Activated CD8-positive, alpha-beta memory T cell treated with anti-CD3 and anti-CD28 coated beads, Interleukin-2, amount 10 ng/mL, durations not matched to agents 7 days and 5 days (primary cell): ENCODE measurements around the gene RNF169. TPM values are rescaled to one million over a fixed set of nuclear protein-coding genes. Genes with fewer than 3 reads are reported as not detected.

Source experiments
- ATAC-seq: fragments of 150-1000 bp; cut with Tn5 transposase; one replicate; pipeline ENCODE4 v1.10.0; 2021; ENCODE audit warnings: moderate library complexity
- CTCF ChIA-PET: fragments of 350-600 bp; sonication (Branson Sonifier 250); formaldehyde crosslinking; loops from one replicate; lab custom pipeline; 2021; ENCODE audit warnings: antibody characterized with exemption; lab: Charles Lee
- DNase-seq: peaks from one replicate; pipeline ENCODE4 v3.0.0-alpha.2; 2020
- H3K27ac Mint-ChIP-seq: one replicate; pipeline ENCODE4 v1.8.0; 2021; ENCODE audit warnings: mild to moderate bottlenecking, mixed read lengths
- H3K27me3 Mint-ChIP-seq: one replicate; pipeline ENCODE4 v1.8.0; 2021; ENCODE audit warnings: mixed read lengths
- H3K36me3 Mint-ChIP-seq: one replicate; pipeline ENCODE4 v1.8.0; 2021; ENCODE audit warnings: mild to moderate bottlenecking, mixed read lengths
- H3K4me1 Mint-ChIP-seq: one replicate; pipeline ENCODE4 v1.8.0; 2021; ENCODE audit warnings: mixed read lengths
- H3K4me3 Mint-ChIP-seq: one replicate; pipeline ENCODE4 v1.8.0; 2021; ENCODE audit warnings: mild to moderate bottlenecking, moderate library complexity, mixed read lengths
- H3K9me3 Mint-ChIP-seq: one replicate; pipeline ENCODE4 v1.8.0; 2022; ENCODE audit warnings: low read depth, mixed read lengths
- microRNA-seq: library from miRNA; unstranded; fragments of <30 nt; microRNA quantifications from one replicate; pipeline ENCODE4 v1.2.0, GENCODE V29; 2022
- total RNA-seq, 2 experiments: library from RNA; stranded (reverse); gene quantifications; one replicate each; pipeline ENCODE4 v1.2.3, GENCODE V29; 2021

The RNF169 gene
- total RNA-seq, 2 experiments from 2014 or later = 17.2 to 17.3 TPM

- Mint-ChIP-seq H3K36me3 (peaks cover 46% of the 10 kb centered on the region), H3K27ac (no peak overlapping the region), H3K4me3 (no peak overlapping the region), H3K9me3 (no peaks in the 10 kb centered on the region), H3K27me3 (no peaks in the 10 kb centered on the region), H3K4me1 (peaks cover 9% of the 10 kb centered on the region)
- CTCF ChIA-PET = no interaction called here
- ATAC-seq (no peak), DNase-seq (no peak)
These were observed 98.7 kb downstream of the RNF169 start for GRCh38 chr11:74847395-74847794.

GRCh38 chr11:74847895-74848294 lies 99.2 kb downstream of the RNF169 start:
- Mint-ChIP-seq H3K4me3 (no peak overlapping the region), H3K27ac (no peak overlapping the region), H3K36me3 (peaks cover 47% of the 10 kb centered on the region), H3K9me3 (no peaks in the 10 kb centered on the region), H3K27me3 (no peaks in the 10 kb centered on the region), H3K4me1 (peaks cover 9% of the 10 kb centered on the region)
- CTCF ChIA-PET = no interaction called here
- DNase-seq (no peak), ATAC-seq (no peak)

GRCh38 chr11:74849525-74850391 lies 101.1 kb downstream of the RNF169 start:
- DNase-seq (no peak), ATAC-seq (no peak)
- H3K36me3 Mint-ChIP-seq = peaks cover 49% of the 10 kb centered on the region
- no peak overlapping the region for H3K27ac Mint-ChIP-seq
- no peaks in the 10 kb centered on the region for H3K9me3 Mint-ChIP-seq
- H3K4me3 Mint-ChIP-seq = no peak overlapping the region
- CTCF ChIA-PET = no interaction called here
- peaks cover 9% of the 10 kb centered on the region for H3K4me1 Mint-ChIP-seq
- no peaks in the 10 kb centered on the region for H3K27me3 Mint-ChIP-seq

GRCh38 chr11:74853223-74853622 lies 104.6 kb downstream of the RNF169 start:
- Mint-ChIP-seq H3K27ac (no peak overlapping the region), H3K4me1 (peaks cover 6% of the 10 kb centered on the region), H3K36me3 (peaks cover 44% of the 10 kb centered on the region), H3K9me3 (no peaks in the 10 kb centered on the region), H3K4me3 (no peak overlapping the region), H3K27me3 (no peaks in the 10 kb centered on the region)
- DNase-seq = no peak
- CTCF ChIA-PET = no interaction called here
- ATAC-seq = no peak

GRCh38 chr11:74860743-74861142 lies 112.1 kb downstream of the RNF169 start:
- Mint-ChIP-seq H3K36me3 (peaks cover 80% of the 10 kb centered on the region), H3K4me1 (peaks cover 6% of the 10 kb centered on the region), H3K4me3 (no peak overlapping the region), H3K27ac (no peak overlapping the region), H3K9me3 (peaks cover 17% of the 10 kb centered on the region), H3K27me3 (no peaks in the 10 kb centered on the region)
- CTCF ChIA-PET = no interaction called here
- DNase-seq = no peak
- ATAC-seq = no peak

GRCh38 chr11:74863410-74863809 lies 114.8 kb downstream of the RNF169 start:
- Mint-ChIP-seq H3K4me3 (no peak overlapping the region), H3K27ac (no peak overlapping the region), H3K4me1 (no peaks in the 10 kb centered on the region), H3K36me3 (peaks cover 97% of the 10 kb centered on the region), H3K9me3 (peaks cover 37% of the 10 kb centered on the region), H3K27me3 (no peaks in the 10 kb centered on the region)
- CTCF ChIA-PET = no interaction called here
- DNase-seq = no peak
- no peak for ATAC-seq

- peaks cover 97% of the 10 kb centered on the region for H3K36me3 Mint-ChIP-seq
- CTCF ChIA-PET = interaction anchor here (0.8 kb wide), 1 partner anchor 375 kb away, joined by 3 read pairs; no protein-coding TSS in a partner anchor
These were observed 117.9 kb downstream of the RNF169 start for GRCh38 chr11:74866557-74866956.

GRCh38 chr11:74870485-74870884 lies 121.8 kb downstream of the RNF169 start:
- no peaks in the 10 kb centered on the region for H3K4me1 Mint-ChIP-seq
- H3K36me3 Mint-ChIP-seq = peaks cover 93% of the 10 kb centered on the region
- ATAC-seq (no peak), DNase-seq (no peak)
- no peak overlapping the region for H3K27ac Mint-ChIP-seq
- no peak overlapping the region for H3K4me3 Mint-ChIP-seq
- H3K9me3 Mint-ChIP-seq = peaks cover 54% of the 10 kb centered on the region
- CTCF ChIA-PET = interaction anchor here (0.7 to 1.8 kb wide), 4 partner anchors 56 to 481 kb away, joined by 3 to 6 read pairs (median 4); no protein-coding TSS in a partner anchor
- no peaks in the 10 kb centered on the region for H3K27me3 Mint-ChIP-seq

More at GRCh38 chr11:74866557-74866956, 117.9 kb downstream of the RNF169 start:
- H3K4me3 Mint-ChIP-seq = no peak overlapping the region
- no peak for DNase-seq
- no peaks in the 10 kb centered on the region for H3K27me3 Mint-ChIP-seq
- no peak for ATAC-seq
- H3K9me3 Mint-ChIP-seq = peaks cover 47% of the 10 kb centered on the region
- H3K4me1 Mint-ChIP-seq = no peaks in the 10 kb centered on the region
- no peak overlapping the region for H3K27ac Mint-ChIP-seq

GRCh38 chr11:74871037-74871436 lies 122.4 kb downstream of the RNF169 start:
- CTCF ChIA-PET = interaction anchor here (0.7 to 1.8 kb wide), 5 partner anchors 15 to 481 kb away, joined by 3 to 6 read pairs (median 3); no protein-coding TSS in a partner anchor
- no peak for ATAC-seq

GRCh38 chr11:74877132-74877531 lies 128.5 kb downstream of the RNF169 start:
- peaks cover 45% of the 10 kb centered on the region for H3K36me3 Mint-ChIP-seq
- no peaks in the 10 kb centered on the region for H3K27me3 Mint-ChIP-seq
- H3K4me1 Mint-ChIP-seq = no peaks in the 10 kb centered on the region
- H3K4me3 Mint-ChIP-seq = no peak overlapping the region
- H3K9me3 Mint-ChIP-seq = peaks cover 13% of the 10 kb centered on the region
- CTCF ChIA-PET = no interaction called here
- no peak for ATAC-seq
- no peak overlapping the region for H3K27ac Mint-ChIP-seq
- DNase-seq = no peak

More at GRCh38 chr11:74871037-74871436, 122.4 kb downstream of the RNF169 start:
- no peak overlapping the region for H3K27ac Mint-ChIP-seq
- H3K36me3 Mint-ChIP-seq = peaks cover 93% of the 10 kb centered on the region
- H3K9me3 Mint-ChIP-seq = peaks cover 49% of the 10 kb centered on the region
- H3K4me1 Mint-ChIP-seq = no peaks in the 10 kb centered on the region
- no peak overlapping the region for H3K4me3 Mint-ChIP-seq
- DNase-seq = no peak
- H3K27me3 Mint-ChIP-seq = no peaks in the 10 kb centered on the region

Small RNAs within 50 kb of the gene (microRNA-seq; reads per million reads assigned to microRNA genes)
- not detected for gene MIR4696

Other genes with a start within 250 kb of the RNF169 start
- gene POLD3, start 156.3 kb upstream of the RNF169 start, total RNA-seq = 10 to 100 TPM; 56.6 to 62.7 TPM
- not detected for gene CHRDL2, start 17.4 kb upstream of the RNF169 start, total RNA-seq
- gene XRRA1, start 200.2 kb downstream of the RNF169 start, total RNA-seq = 10 to 100 TPM; 32.2 to 39.4 TPM
- 100 to 1,000 TPM; 130 to 156 TPM for gene SPCS2, start 200.4 kb downstream of the RNF169 start, total RNA-seq
- gene NEU3, start 240.1 kb downstream of the RNF169 start, total RNA-seq = 10 to 100 TPM; 14.2 to 20.0 TPM